HG02852 (cell line): ENCODE data around the gene OSBPL8.

Experiments used
- ATAC-seq: cut with Tn5 transposase; IDR thresholded peaks from one replicate; pipeline ENCODE4 v1.9.1; 2021; ENCODE audit warnings: mild to moderate bottlenecking, moderate library complexity; ENCODE audit not compliant: unreplicated experiment

Gene OSBPL8

GRCh38 chr12:76471579-76471978 is 88.0 kb downstream of the OSBPL8 start:
- no peak for ATAC-seq

- peak; percentile 86 for ATAC-seq
Measured at GRCh38 chr12:76470028-76470939, 89.3 kb downstream of the OSBPL8 start.

- no peak for ATAC-seq
Measured at GRCh38 chr12:76464631-76465166, 94.9 kb downstream of the OSBPL8 start.

GRCh38 chr12:76462668-76463224 is 96.8 kb downstream of the OSBPL8 start:
- ATAC-seq = peak; percentile 56

- no peak for ATAC-seq
Measured at GRCh38 chr12:76460807-76461206, 98.8 kb downstream of the OSBPL8 start.

- no peak for ATAC-seq
Measured at GRCh38 chr12:76457818-76458217, 101.8 kb downstream of the OSBPL8 start.

- ATAC-seq = no peak
Measured at GRCh38 chr12:76457010-76457409, 102.6 kb downstream of the OSBPL8 start.

- ATAC-seq = peak; percentile 97
Measured at GRCh38 chr12:76455582-76456345, 103.8 kb downstream of the OSBPL8 start.

GRCh38 chr12:76451528-76451927 is 108.0 kb downstream of the OSBPL8 start:
- no peak for ATAC-seq

GRCh38 chr12:76450690-76451089 is 108.9 kb downstream of the OSBPL8 start:
- no peak for ATAC-seq

- no peak for ATAC-seq
Measured at GRCh38 chr12:76449993-76450392, 109.6 kb downstream of the OSBPL8 start.

- ATAC-seq = no peak
Measured at GRCh38 chr12:76449583-76449982, 110.0 kb downstream of the OSBPL8 start.

GRCh38 chr12:76449016-76449415 is 110.6 kb downstream of the OSBPL8 start:
- no peak for ATAC-seq

- ATAC-seq = no peak
Measured at GRCh38 chr12:76446090-76446489, 113.5 kb downstream of the OSBPL8 start.

- peak; percentile 47 for ATAC-seq
Measured at GRCh38 chr12:76445462-76445861, 114.1 kb downstream of the OSBPL8 start.

GRCh38 chr12:76444408-76444984 is 115.1 kb downstream of the OSBPL8 start:
- peak; percentile 50 for ATAC-seq

GRCh38 chr12:76441016-76441415 is 118.6 kb downstream of the OSBPL8 start:
- ATAC-seq = no peak

- no peak for ATAC-seq
Measured at GRCh38 chr12:76432733-76433132, 126.8 kb downstream of the OSBPL8 start.

GRCh38 chr12:76428117-76428516 is 131.5 kb downstream of the OSBPL8 start:
- no peak for ATAC-seq

GRCh38 chr12:76426160-76426559 is 133.4 kb downstream of the OSBPL8 start:
- ATAC-seq = no peak

- no peak for ATAC-seq
Measured at GRCh38 chr12:76424941-76425340, 134.6 kb downstream of the OSBPL8 start.
